GM20000 (cell line): ENCODE data around the gene OLIG3.

Source experiments
- DNase-seq: peaks from one replicate; pipeline ENCODE4 v3.0.0; 2012; ENCODE audit warnings: low spot score
- TF ChIP-seq, protein P1 (sequence below): IDR thresholded peaks from 2 replicates; pipeline ENCODE4 v1.5.1; 2012; ENCODE audit warnings: mild to moderate bottlenecking, control low read depth; ENCODE audit errors: extremely low read depth, missing control alignments

The OLIG3 gene

DNA sequence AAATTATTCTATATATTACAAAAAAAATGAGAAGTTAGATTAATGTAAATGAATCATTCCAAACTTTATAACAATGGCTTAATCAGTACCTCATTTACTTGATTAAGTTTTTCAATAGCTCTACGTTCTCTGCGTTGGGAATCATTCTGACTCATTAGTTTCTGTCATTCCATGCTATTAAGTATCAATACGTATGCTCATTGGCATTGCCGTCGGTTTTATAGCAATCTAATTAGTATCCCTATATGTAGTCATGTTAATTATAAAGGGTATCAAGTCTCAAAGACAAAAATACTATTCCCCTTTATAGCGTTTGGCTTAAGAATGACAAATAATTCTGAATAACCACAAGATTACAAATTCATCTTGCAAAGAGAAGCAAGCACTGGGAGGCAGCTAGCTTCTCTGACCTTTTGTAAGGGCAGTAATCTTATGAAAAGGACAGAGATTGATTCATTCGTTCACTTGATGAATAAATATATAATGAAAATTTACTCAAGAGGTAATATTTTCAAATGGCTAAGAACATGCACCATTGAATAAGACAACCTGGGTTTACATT, 41.8 kb downstream of the OLIG3 start:
- no peak for DNase-seq
- TF ChIP-seq, protein P1, sequence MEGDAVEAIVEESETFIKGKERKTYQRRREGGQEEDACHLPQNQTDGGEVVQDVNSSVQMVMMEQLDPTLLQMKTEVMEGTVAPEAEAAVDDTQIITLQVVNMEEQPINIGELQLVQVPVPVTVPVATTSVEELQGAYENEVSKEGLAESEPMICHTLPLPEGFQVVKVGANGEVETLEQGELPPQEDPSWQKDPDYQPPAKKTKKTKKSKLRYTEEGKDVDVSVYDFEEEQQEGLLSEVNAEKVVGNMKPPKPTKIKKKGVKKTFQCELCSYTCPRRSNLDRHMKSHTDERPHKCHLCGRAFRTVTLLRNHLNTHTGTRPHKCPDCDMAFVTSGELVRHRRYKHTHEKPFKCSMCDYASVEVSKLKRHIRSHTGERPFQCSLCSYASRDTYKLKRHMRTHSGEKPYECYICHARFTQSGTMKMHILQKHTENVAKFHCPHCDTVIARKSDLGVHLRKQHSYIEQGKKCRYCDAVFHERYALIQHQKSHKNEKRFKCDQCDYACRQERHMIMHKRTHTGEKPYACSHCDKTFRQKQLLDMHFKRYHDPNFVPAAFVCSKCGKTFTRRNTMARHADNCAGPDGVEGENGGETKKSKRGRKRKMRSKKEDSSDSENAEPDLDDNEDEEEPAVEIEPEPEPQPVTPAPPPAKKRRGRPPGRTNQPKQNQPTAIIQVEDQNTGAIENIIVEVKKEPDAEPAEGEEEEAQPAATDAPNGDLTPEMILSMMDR = no peak

DNA sequence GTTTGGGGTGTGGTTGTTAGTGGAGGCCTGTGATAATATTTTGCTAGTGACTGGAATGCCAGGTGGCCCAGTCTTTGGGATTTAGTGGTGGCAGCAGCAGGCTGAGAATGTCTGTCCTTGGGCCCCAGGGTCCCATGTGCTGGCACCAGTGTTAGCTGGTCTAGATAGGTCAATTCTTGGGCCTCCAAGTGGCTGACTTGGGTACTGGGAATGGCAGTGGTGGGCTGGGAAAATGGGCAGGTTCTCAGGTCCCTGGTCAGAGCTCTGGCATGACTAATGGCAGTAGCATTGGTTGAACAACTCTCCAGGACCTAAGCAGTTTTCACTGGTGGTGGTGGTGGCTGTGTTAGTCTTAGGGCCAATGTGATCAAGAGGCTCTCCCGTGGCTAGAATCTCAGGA, 50.3 kb downstream of the OLIG3 start:
- DNase-seq = no peak
- TF ChIP-seq, protein P1 = no peak
